Mucosa of rectum (tissue), 2 donors: ENCODE data around the gene GREB1.

Source experiments
- H3K27ac ChIP-seq, 2 donors: one replicate each; pipeline ENCODE4 v1.7.0; 2013; ENCODE audit warnings: inconsistent platforms in 2 of 2, low read depth in 2 of 2, low read length in 2 of 2
- H3K27me3 ChIP-seq, 2 donors: one replicate each; pipeline ENCODE4 v1.7.0; 2013; ENCODE audit warnings: low read length in 2 of 2; ENCODE audit not compliant: control insufficient read depth in 2 of 2, insufficient read depth in 2 of 2
- H3K36me3 ChIP-seq, 2 donors: one replicate each; pipeline ENCODE4 v1.7.0; 2013; ENCODE audit warnings: low read length in 2 of 2; ENCODE audit not compliant: control insufficient read depth in 2 of 2, insufficient read depth in 2 of 2
- H3K4me1 ChIP-seq, 2 donors: one replicate each; pipeline ENCODE4 v1.7.0; 2013; ENCODE audit warnings: low read length in 2 of 2, mild to moderate bottlenecking in 1 of 2; ENCODE audit not compliant: control insufficient read depth in 2 of 2, insufficient read depth in 2 of 2
- H3K4me3 ChIP-seq, 2 donors: one replicate each; pipeline ENCODE4 v1.7.0; 2013; ENCODE audit warnings: low read length in 2 of 2
- H3K9ac ChIP-seq, 2 donors: one replicate each; pipeline ENCODE4 v1.7.0; 2013; ENCODE audit warnings: low read length in 2 of 2, low read depth in 1 of 2, mild to moderate bottlenecking in 1 of 2
- H3K9me3 ChIP-seq, 2 donors: one replicate each; pipeline ENCODE4 v1.7.0; 2013; ENCODE audit warnings: low read length in 2 of 2; ENCODE audit not compliant: control insufficient read depth in 2 of 2
- donor health status: healthy.
- donor health status: Normal muscosa, but diverticular disease.

The GREB1 gene

GRCh38 chr2:11533278-11534070, at the start of gene GREB1:
Gene GREB1, plus strand, starts transcription at chr2:11534045. Its CDS starts 22,570 bp downstream, at chr2:11556615.
- Histone ChIP-seq H3K4me1 (no peaks in the 10 kb centered on the region), H3K27me3 (peaks cover 3 to 9% of the 10 kb centered on the region in 2 donors), H3K4me3 (no peak within 1 kb of the TSS), H3K27ac (no peak within 1 kb of the TSS), H3K9me3 (no peaks in the 10 kb centered on the region), H3K36me3 (no peaks in the 10 kb centered on the region), H3K9ac (no peak within 1 kb of the TSS)

- no peak overlapping the region for H3K4me3 ChIP-seq
- peaks cover 0 to 16% of the 10 kb centered on the region in 2 donors for H3K27me3 ChIP-seq
- H3K9ac ChIP-seq = no peak overlapping the region
These were observed 45.0 kb upstream of the GREB1 start for GRCh38 chr2:11488809-11489208.

GRCh38 chr2:11490194-11490593, 43.7 kb upstream of the GREB1 start:
- no peaks in the 10 kb centered on the region for H3K4me1 ChIP-seq
- peaks cover 2 to 9% of the 10 kb centered on the region in 2 donors for H3K27me3 ChIP-seq
- no peaks in the 10 kb centered on the region for H3K36me3 ChIP-seq
- no peak overlapping the region for H3K27ac ChIP-seq
- no peak overlapping the region for H3K9ac ChIP-seq
- H3K9me3 ChIP-seq = no peaks in the 10 kb centered on the region
- H3K4me3 ChIP-seq = no peak overlapping the region

More at GRCh38 chr2:11488809-11489208, 45.0 kb upstream of the GREB1 start:
- Histone ChIP-seq H3K9me3 (no peaks in the 10 kb centered on the region), H3K36me3 (no peaks in the 10 kb centered on the region), H3K4me1 (peaks cover 2% of the 10 kb centered on the region in 2 donors), H3K27ac (no peak overlapping the region)

- Histone ChIP-seq H3K4me3 (no peak overlapping the region), H3K36me3 (no peaks in the 10 kb centered on the region), H3K9me3 (no peaks in the 10 kb centered on the region), H3K27me3 (peaks cover 2 to 5% of the 10 kb centered on the region in 2 donors), H3K4me1 (no peaks in the 10 kb centered on the region), H3K9ac (no peak overlapping the region), H3K27ac (no peak overlapping the region)
These were observed 42.4 kb upstream of the GREB1 start for GRCh38 chr2:11491348-11491933.

GRCh38 chr2:11492244-11492643, 41.6 kb upstream of the GREB1 start:
- Histone ChIP-seq H3K4me3 (no peak overlapping the region), H3K27ac (no peak overlapping the region), H3K4me1 (no peaks in the 10 kb centered on the region), H3K36me3 (no peaks in the 10 kb centered on the region), H3K9ac (no peak overlapping the region), H3K9me3 (no peaks in the 10 kb centered on the region), H3K27me3 (peaks cover 2 to 5% of the 10 kb centered on the region in 2 donors)

GRCh38 chr2:11492720-11493119, 41.1 kb upstream of the GREB1 start:
- no peaks in the 10 kb centered on the region for H3K36me3 ChIP-seq
- no peak overlapping the region for H3K27ac ChIP-seq
- H3K4me3 ChIP-seq = no peak overlapping the region
- no peaks in the 10 kb centered on the region for H3K4me1 ChIP-seq
- peaks cover 2 to 3% of the 10 kb centered on the region in 2 donors for H3K27me3 ChIP-seq
- no peaks in the 10 kb centered on the region for H3K9me3 ChIP-seq
- no peak overlapping the region for H3K9ac ChIP-seq

- Histone ChIP-seq H3K9ac (no peak overlapping the region), H3K9me3 (no peaks in the 10 kb centered on the region), H3K4me3 (no peak overlapping the region), H3K27me3 (peaks cover 0 to 2% of the 10 kb centered on the region in 2 donors), H3K36me3 (no peaks in the 10 kb centered on the region), H3K4me1 (no peaks in the 10 kb centered on the region), H3K27ac (no peak overlapping the region)
These were observed 40.6 kb upstream of the GREB1 start for GRCh38 chr2:11493282-11493681.

- Histone ChIP-seq H3K27me3 (peaks cover 0 to 2% of the 10 kb centered on the region in 2 donors), H3K36me3 (no peaks in the 10 kb centered on the region), H3K9me3 (no peaks in the 10 kb centered on the region), H3K27ac (no peak overlapping the region), H3K4me1 (peaks cover 0 to 3% of the 10 kb centered on the region in 2 donors), H3K9ac (no peak overlapping the region), H3K4me3 (no peak overlapping the region)
These were observed 39.5 kb upstream of the GREB1 start for GRCh38 chr2:11494310-11494709.

GRCh38 chr2:11495844-11496681, 37.8 kb upstream of the GREB1 start:
- H3K27me3 ChIP-seq = peaks cover 0 to 2% of the 10 kb centered on the region in 2 donors
- H3K4me1 ChIP-seq = peaks cover 0 to 7% of the 10 kb centered on the region in 2 donors
- H3K4me3 ChIP-seq = no peak overlapping the region
- H3K9ac ChIP-seq = no peak overlapping the region
- H3K36me3 ChIP-seq = no peaks in the 10 kb centered on the region
- no peak overlapping the region for H3K27ac ChIP-seq
- H3K9me3 ChIP-seq = no peaks in the 10 kb centered on the region
